Measurements from ENCODE around the gene HAP1. TPM values are rescaled to one million over a fixed set of nuclear protein-coding genes. Genes with fewer than 3 reads are reported as not detected.

Gene HAP1
- total RNA-seq, 1 experiment from 2014 or later, result 2.5 TPM

DNA sequence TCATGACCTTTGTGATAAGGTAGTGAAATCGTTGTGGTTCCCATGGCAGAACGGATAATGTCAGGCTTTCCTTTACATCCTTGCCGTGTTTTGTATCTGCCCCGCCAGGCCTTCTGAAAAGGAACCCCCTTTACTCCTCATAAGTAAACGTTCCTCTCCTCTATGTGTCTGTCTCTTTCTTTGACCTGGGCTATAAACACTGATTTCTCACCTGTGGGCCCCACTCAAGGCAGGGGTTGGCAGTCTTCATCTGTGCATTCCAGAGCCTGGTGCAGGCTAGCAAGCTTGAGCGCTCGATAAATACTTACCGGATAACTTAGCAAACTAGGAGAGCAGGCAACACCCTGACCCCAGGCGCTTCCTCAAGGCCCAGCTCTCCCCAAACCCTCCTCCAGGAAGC lies 7.3 kb upstream of the HAP1 start:
- no peak overlapping the region for H4K8ac ChIP-seq (replicated peaks; ENCODE audit: insufficient read length, low read depth, low read length)
- H2BK15ac ChIP-seq (ENCODE audit: low read depth, low read length), result no peak overlapping the region
- no peak overlapping the region for H3K23ac ChIP-seq (ENCODE audit: insufficient read length, low read depth, low read length)
- H3K4me2 ChIP-seq (ENCODE audit: insufficient read depth, insufficient read length, low read length), result no peak overlapping the region
- H2BK120ac ChIP-seq (ENCODE audit: low read depth, low read length, poor library complexity, severe bottlenecking), result no peak overlapping the region
- H2BK20ac ChIP-seq (ENCODE audit: low read depth, low read length, poor library complexity, severe bottlenecking), result no peak overlapping the region
- H3K27me3 ChIP-seq (ENCODE audit: insufficient read depth, low read length), result no peaks in the 10 kb centered on the region; the same call in 1 of the 2 replicates
- H4K5ac ChIP-seq (ENCODE audit: insufficient read length, low read depth, low read length), result no peak overlapping the region
- no peaks in the 10 kb centered on the region for H3K36me3 Mint-ChIP-seq (ENCODE audit: insufficient read depth in 1 of 3, low read depth in 3 of 3)
- H3K27me3 Mint-ChIP-seq (ENCODE audit: low read depth), result peaks cover 13% of the 10 kb centered on the region
- peaks cover 10 to 26% of the 10 kb centered on the region in 2 experiments for H3K4me1 Mint-ChIP-seq
- no CpG with 5 or more reads among the region's 9 CpGs for WGBS (ENCODE audit: extremely low coverage, insufficient read length, low lambda C conversion rate)
- no peak overlapping the region for H2BK5ac ChIP-seq (ENCODE audit: insufficient read length, low read length)
- no peak overlapping the region for H3K18ac ChIP-seq (ENCODE audit: insufficient read length, low read depth, low read length)
- H4K91ac ChIP-seq (ENCODE audit: insufficient read length, low read depth, low read length), result no peak overlapping the region
- H3K9me3 Mint-ChIP-seq, result no peaks in the 10 kb centered on the region
- H3K23me2 ChIP-seq (ENCODE audit: insufficient read length, low read depth, low read length, poor library complexity, severe bottlenecking), result no peaks in the 10 kb centered on the region
- H3K56ac ChIP-seq (ENCODE audit: insufficient read length, low read depth, low read length), result no peak overlapping the region
- no peaks in the 10 kb centered on the region for H3K79me1 ChIP-seq (ENCODE audit: insufficient read depth, low read depth, low read length, poor library complexity, severe bottlenecking)
- H3K4me3 Mint-ChIP-seq, result no peak overlapping the region
- TF ChIP-seq, protein P1, sequence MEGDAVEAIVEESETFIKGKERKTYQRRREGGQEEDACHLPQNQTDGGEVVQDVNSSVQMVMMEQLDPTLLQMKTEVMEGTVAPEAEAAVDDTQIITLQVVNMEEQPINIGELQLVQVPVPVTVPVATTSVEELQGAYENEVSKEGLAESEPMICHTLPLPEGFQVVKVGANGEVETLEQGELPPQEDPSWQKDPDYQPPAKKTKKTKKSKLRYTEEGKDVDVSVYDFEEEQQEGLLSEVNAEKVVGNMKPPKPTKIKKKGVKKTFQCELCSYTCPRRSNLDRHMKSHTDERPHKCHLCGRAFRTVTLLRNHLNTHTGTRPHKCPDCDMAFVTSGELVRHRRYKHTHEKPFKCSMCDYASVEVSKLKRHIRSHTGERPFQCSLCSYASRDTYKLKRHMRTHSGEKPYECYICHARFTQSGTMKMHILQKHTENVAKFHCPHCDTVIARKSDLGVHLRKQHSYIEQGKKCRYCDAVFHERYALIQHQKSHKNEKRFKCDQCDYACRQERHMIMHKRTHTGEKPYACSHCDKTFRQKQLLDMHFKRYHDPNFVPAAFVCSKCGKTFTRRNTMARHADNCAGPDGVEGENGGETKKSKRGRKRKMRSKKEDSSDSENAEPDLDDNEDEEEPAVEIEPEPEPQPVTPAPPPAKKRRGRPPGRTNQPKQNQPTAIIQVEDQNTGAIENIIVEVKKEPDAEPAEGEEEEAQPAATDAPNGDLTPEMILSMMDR (conservative IDR thresholded peaks at IDR 0.05), result no peak
- no peaks in the 10 kb centered on the region for H3K79me2 ChIP-seq (ENCODE audit: insufficient read depth, low read length)
- H4K20me1 ChIP-seq (ENCODE audit: control insufficient read depth, insufficient read depth, insufficient read length), result no peaks in the 10 kb centered on the region
- H2BK12ac ChIP-seq (ENCODE audit: insufficient read length, low read depth, low read length), result no peak overlapping the region
- H3K9me3 ChIP-seq (ENCODE audit: control insufficient read depth, low read depth, low read length), result no peaks in the 10 kb centered on the region
- H3T11ph ChIP-seq (ENCODE audit: low read length), result no peak overlapping the region
- H2AFZ ChIP-seq (ENCODE audit: low read length), result no peak overlapping the region
- no peak overlapping the region for H3K4ac ChIP-seq (ENCODE audit: low read depth, low read length)
- H3K9ac ChIP-seq (ENCODE audit: extremely low read depth, insufficient read length, low read length), result no peak overlapping the region
- no peaks in the 10 kb centered on the region for H3K4me1 ChIP-seq (ENCODE audit: insufficient read depth, low read length)
- no peak overlapping the region for H3K14ac ChIP-seq (ENCODE audit: insufficient read depth, low read length)
- no peak overlapping the region for H3K27ac Mint-ChIP-seq
- H2AK5ac ChIP-seq (ENCODE audit: insufficient read length, low read length), result no peak overlapping the region
- H3K27ac ChIP-seq (ENCODE audit: insufficient read length, low read depth, low read length), result no peak overlapping the region
- DNase-seq, result no peak
